Left renal cortex interstitium (tissue), 4 donors: ENCODE measurements around the gene EFNA2. TPM values are rescaled to one million over a fixed set of nuclear protein-coding genes. Genes with fewer than 3 reads are reported as not detected.
A peak's percentile ranks its signal among the peaks of the same experiment; 100 is the strongest.
"Not testable (repeated sequence)": the region's sequence is repeated elsewhere in the genome, so short reads cannot be mapped to it uniquely, and the experiment has no call there.

ENCODE experiments used
- DNase-seq, 4 donors: peaks; one replicate each; pipeline ENCODE4 v3.0.0-alpha.2; 2013; ENCODE audit warnings: low read depth in 4 of 4, low spot score in 2 of 4, missing footprints in 1 of 4
- polyA plus RNA-seq, 4 donors: library from polyadenylated mRNA; unstranded; fragments of 120-200 nt; gene quantifications; one replicate each; pipeline ENCODE4 v1.2.1, GENCODE V29; 2013; ENCODE audit not compliant: insufficient read length in 4 of 4

EFNA2 gene
- 1 to 10 TPM; 1.8 to 5.8 (median 4.3) TPM for polyA plus RNA-seq

DNA sequence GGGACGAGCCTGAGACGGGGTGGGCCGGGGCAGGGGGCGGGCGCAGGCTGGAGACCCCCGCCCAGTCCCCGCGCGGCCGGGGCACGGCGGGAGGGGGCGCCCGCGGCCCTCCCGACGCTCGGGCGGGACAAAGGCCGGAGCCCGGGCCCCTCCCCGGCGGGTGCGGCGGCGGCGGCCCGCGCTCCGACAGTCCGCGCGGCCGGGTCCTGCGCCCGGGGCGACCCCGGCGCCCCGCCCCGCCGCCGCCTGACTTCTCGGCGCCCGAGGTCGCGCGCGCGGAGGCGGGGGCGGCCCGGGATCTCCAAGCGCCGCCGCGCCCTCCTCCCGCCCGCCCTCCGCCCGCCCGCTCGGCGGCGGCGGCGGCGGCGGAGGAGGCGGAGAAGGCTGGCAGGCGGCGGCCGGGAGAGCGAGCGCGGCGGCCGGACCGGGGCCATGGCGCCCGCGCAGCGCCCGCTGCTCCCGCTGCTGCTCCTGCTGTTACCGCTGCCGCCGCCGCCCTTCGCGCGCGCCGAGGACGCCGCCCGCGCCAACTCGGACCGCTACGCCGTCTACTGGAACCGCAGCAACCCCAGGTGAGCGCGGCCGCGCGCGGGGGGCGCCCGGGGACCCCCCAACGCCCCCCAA, at the start of gene EFNA2:
TSS of gene EFNA2 (plus strand) at position 137 of the 624 bp plus-strand sequence. CDS start at position 433, 296 bp downstream.
- no peak for DNase-seq

DNA sequence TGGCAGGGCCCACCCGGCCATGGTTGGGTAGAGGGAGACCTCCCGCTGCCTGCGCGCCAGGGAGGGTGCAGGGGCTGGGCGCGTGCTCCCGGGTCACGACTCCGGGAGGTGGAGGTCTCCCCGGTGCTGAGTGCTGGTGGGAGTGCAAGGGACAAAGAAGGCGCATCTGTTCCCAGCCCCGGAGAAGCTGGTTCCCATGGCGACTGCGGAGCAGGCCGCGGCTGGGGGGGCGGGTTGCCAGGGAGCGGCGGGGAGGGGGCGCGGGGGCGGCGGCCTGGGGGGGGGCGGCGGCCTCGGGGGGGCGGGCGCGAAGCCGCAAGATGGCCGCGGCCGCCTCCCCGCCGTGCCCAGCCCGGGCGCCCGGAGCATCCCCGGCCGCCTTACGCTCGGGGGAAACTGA, 49.1 kb upstream of the EFNA2 start:
- no peak for DNase-seq

DNA sequence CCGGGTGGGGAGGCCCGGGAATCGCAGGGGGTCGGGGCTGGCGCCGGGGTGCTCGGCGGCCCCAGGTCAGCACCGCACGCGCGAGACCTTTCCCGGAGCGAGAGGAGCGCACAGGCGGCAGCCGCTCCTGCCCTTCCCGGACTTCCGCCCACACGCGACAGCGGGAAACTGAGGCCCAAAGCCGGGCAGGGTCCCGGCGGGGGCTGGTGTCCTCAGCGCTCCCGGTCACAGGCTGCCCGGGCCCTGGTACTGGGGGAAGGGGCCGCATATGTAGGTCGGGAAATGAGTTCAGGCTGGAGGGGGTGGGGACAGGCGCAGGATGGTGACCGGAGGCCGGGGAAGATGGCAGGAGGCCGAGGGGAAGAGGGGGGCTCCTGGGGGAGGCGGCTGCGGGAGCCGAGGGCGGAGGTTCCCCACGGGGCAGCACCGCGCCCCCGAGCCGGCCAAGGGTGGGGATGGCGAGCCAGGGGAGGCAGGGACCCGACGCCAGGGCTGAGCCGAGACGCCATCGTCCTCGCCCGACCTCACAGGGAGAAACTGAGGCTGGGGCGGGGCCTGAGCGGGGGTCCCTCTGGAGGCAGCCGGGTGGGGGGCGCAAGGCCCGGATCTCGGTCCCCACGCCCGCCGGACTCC, 48.5 kb upstream of the EFNA2 start:
- no peak for DNase-seq

DNA sequence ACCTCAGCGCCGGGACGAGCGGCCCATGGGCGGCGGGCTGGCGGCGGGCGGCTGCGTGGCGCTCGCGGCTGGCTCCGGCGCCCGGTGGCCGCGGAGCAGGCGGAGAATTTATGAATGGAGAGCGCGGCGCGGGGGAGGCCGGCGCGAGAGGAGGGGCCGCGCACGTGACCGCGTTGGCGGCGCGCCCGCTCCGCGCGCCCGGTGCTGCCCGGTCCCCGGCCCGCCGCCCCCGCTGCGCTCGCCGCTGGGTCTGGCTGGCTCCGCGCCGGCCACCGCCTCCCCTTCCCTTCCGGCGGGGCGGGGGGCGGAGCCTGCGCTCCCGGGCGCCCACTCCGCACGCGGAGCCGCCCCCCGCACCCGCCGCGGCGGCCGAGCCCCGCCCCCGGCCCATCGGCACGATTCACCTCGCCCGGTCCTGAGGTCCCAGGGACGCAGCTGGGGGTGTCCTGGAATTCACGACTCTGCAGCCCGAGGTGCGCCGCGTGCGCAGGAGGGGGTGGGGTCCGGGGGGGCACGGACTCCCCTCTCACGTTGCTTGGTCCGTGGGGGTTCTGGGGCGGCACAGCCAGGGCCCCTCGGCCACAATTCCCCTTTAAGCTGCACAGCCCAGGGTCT, 47.8 kb upstream of the EFNA2 start, which contains the start of gene CBARP:
TSS of gene CBARP (minus strand) at position 252 of the 615 bp plus-strand sequence. CDS start 1,905 bp downstream, outside the sequence.
- DNase-seq, result no peak

DNA sequence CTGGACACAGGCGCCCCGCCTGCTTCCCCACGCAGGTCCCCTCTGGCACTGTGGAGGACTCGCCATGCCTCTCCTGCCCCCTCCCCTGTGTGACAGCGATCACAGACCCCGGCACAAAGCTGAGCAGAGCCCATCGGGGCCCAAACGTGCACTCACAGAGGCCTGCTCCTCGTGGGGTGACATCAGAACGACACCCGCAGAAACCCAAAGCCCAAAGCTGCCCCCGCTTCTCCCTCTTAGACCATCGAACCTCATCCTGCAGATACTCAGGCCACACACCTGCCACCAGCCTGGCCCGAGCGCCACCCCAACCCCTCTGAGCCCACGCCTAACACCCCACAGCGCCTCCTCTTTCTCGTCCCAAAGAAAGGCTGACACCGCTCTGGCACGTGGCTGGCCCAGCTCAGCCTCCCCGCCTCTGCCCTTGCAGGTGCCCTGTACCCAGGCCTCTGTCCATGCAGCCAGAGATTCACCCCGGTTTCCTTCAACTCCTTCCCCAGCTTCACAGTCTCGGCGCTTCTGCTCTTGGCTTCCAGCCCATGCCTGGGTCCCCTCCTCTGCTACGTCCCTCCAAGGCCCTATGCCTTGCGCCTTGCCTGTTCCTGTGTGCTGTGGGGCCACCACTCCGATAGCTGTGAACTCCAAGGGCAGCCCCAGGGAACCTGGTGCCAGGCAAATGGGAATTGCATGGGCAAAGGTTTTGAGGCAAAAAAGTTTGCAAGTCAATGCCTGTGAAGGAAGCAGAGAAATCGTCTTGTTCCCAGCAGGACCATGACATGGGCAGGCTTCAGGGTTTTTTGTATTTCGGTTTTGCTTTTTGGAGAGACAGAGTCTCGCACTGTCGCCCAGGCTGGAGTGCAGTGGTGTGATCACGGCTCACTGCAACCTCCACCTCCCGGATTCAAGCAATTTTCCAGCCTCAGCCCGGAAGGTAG, 47.0 kb upstream of the EFNA2 start:
- DNase-seq, result no peak

DNA sequence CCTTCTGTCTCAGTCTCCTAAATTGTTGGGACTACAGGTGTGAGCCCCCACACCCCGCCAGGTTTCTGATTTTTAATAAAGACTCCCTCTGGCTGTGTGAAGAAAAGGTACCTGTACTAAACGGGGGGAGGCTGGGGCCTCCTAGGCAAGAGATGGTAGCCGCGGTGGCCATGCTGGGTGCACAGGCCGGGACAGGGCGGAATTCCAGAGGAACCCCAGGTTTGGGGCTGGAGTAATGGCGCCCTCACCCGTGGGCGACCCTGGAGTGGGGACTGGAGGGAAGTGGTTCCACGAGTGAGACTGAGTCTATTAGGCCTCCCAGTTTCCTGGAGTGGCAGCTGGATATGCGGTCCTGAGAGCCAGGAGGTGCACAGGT, 46.3 kb upstream of the EFNA2 start:
- DNase-seq, result no peak

DNA sequence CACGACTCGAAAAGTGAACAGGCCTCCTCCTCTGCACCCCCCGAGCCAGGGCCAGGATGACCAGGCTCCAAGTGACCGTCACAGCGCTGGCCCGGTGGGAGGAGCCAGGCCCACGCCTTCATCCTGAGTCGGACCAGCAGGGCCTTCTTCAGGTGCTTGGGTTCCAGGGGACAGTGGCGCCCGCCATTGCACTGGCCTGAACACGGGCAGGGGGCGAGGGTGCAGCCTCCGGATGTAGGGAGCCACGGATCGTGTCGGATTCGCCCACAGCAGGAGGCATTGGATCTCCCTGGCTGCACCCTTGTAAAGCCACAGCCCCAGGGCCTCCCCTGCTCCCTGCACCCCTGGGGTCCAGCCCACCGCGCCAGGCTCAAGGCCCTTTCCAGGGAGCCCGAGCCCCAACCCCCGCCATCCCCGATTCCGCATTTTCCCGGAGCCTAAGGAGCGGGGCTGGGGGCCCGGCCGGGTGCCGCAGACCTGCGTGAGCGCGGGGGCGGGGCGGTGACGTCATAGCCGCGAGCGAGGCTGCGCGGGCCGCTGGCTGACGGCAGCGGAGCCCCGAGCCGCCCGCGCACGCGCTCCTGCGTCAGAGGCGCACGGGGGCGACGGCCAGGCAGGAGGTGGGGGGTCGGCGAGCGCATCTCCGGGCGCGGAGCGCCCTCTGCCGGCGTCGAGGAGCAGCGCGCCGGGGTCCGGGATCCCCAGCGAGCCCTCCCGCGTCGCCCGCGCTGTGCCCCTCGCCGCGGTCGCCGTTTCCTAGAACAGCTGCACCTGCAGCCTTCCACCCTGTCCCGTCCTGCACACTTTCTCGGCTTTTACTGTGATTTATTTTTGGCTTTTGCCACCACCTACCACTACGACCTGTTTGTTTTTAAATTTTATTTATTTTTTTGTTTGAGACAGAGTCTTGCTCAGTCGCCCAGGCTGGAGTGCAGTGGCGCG, 45.6 kb upstream of the EFNA2 start:
- DNase-seq, result peak in 1 of 4 donors; percentile 80

DNA sequence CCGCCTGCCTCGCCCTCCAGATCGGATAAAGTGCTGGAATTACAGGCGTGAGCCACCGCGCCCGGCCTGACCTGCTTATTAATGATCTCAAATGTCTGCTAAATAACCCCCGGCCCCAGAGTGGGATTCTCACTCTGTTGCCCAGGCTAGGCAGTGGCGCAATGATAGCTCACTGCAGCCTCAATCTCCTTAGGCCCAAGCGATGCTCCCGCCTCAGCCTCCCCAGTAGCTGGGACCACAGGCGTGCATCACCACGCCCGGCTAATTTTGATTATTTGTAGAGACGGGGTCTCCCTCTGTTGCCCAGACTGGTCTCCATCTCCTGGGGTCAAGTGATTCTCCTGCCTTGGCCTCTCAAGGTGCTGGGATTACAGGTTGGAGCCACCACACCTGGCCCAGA, 44.7 kb upstream of the EFNA2 start:
- no peak for DNase-seq

DNA sequence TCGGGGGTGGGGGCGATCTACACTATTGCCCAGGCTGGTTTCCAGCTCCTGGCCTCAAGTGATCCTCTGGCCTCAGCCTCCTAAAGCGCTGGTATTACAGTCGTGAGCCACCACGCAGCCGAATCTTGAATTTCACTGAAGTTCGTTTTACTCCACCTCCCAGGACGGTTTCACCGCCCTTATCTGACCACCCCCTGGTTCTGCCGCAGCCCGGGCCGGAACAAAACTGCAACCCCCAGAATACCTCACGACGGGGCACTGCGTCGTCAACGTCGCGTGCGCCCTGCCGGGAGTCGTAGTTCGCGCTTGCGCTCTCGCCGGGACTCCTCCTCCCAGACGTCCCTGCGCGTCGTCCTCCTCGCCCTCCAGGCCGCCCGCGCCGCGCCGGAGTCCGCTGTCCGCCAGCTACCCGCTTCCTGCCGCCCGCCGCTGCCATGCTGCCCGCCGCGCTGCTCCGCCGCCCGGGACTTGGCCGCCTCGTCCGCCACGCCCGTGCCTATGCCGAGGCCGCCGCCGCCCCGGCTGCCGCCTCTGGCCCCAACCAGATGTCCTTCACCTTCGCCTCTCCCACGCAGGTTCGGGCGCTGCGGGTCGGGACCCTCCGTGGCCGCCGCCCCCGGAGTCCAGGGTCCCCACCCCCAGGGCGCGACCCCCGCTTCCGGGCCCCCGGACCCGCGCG, 44.1 kb upstream of the EFNA2 start, which contains the start of gene ATP5F1D:
TSS of gene ATP5F1D (plus strand) at position 335 of the 679 bp plus-strand sequence. CDS start at position 435, 100 bp downstream.
- peak in 2 of 4 donors; percentile 82 to 89 for DNase-seq

DNA sequence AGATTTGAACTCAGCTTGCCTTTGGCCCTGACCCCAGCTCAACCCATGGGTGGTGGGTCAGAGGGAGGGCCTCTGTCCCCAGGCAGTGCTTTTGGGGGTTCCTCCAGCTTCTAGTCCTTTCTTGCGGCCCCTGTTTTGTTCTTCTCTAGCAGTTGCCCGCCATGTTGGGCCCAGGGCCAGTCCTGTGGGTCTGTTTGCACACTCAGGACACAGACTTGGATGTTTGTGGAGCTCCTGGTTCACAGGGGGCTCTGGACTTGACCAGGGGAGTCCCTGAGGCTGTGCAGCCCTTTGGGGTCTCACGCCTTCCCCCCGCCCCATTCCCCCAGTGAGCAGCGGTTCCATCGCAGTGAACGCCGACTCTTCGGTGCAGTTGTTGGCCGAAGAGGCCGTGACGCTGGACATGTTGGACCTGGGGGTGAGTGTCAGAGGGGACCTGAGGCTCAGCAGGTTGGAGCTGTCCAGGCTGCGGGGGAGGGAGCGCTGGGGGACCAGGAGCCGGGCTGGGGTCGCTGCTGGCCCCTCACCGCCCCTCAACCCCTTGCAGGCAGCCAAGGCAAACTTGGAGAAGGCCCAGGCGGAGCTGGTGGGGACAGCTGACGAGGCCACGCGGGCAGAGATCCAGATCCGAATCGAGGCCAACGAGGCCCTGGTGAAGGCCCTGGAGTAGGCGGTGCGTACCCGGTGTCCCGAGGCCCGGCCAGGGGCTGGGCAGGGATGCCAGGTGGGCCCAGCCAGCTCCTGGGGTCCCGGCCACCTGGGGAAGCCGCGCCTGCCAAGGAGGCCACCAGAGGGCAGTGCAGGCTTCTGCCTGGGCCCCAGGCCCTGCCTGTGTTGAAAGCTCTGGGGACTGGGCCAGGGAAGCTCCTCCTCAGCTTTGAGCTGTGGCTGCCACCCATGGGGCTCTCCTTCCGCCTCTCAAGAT, 41.6 kb upstream of the EFNA2 start:
- no peak for DNase-seq

DNA sequence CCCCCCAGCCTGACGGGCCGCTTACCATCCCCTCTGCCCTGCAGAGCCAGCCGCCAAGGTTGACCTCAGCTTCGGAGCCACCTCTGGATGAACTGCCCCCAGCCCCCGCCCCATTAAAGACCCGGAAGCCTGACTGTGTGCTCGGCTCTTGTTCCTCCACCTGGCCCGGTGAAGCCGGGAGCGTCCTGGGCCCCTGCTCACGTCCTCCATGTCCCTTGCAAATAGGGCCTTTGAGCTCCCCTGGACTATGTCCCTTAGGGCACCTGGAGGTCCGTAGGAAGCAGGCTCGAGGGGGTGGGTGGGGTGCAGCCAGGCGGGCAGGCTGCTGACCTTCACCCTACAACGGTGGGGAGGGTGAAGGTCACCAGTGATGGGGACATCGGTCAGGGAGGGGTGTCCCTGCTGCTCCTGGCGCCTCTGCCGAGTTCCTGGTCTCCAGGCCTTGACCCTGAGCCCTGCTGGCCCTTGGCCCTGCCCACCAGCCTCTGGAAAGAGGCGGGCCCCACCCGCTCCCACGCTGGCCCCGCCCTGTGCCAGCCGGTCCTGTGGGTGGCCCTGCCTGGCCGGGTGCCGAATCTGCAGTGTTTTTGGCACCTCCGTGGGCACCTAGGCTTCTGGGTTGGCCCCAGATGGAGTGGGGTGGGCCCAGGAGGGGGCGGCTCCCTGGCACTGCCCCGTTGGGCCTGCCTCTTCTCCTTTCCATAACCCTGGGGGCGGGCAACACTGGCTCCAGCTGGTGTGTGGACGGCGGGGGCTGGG, 40.8 kb upstream of the EFNA2 start:
- DNase-seq, result no peak

DNA sequence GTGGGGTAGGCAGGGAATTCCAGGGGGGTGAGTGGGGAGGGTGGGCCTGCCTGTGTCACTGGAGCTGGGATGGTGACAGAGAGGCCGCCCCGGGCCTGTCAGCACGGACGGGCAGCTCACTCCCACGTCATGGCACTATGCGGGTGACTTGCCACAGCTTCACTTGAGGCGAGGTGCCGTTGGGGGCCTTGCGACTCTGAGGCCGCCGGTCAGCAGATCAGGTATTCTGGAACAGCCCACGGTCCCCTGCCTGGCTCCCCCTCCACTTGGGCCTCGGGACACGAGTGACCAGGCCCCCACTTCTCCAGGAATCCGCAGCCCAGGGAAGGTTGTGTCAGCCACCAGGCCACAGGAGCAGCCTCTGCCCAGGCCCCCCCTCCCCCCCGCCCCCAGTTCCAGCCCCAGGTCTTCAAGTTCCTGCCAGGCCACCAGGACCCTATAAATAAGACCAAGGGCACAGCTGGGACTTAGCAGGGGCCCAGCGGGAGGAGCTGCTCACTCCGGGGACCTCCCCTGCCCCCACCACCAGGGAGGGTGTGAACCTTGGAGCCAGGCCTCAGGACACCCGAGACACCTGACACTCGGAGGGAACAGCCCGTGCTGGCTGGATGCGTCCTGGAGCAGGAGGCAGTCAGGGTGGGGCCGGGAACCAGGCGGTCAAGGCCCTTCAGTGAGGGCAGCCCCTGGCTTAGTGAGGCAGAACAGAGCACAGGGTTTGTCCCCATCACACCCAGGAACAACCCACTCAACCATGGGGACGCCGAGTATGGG, 40.0 kb upstream of the EFNA2 start:
- no peak for DNase-seq

DNA sequence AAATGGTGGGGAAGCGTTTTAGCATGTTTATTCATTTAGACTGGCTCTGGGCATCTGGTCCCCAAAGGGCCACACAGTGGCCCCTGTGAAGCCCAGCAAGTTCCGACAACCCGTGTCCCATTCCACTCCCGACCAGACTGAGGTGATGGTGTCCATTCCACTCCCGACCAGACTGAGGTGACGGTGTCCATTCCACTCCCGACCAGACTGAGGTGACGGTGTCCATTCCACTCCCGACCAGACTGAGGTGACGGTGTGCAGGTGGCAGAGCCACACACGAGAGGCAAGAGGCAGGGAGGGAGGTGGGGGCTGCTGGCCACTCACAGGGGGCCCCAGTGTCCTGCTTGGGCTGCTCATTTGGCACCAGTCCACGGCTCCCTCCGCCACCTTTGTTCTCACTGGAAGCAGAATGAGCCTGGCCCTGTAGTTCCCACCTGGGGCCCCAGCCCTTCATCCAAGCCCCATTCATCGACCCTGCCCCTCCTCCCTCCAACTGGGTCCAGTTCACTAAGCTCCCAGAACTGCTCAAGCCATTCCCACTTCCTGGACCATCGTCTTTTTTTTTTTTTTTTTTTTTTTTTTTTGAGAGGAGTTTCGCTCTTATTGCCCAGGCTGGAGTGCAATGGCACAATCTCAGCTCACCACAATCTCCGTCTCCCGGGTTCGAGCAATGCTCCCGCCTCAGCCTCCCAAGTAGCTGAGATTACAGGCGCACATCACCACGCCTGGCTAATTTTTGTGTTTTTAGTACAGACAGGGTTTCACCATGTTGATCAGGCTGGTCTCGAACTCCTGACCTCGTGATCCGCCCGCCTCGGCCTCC, 39.2 kb upstream of the EFNA2 start:
- not testable (repeated sequence) for DNase-seq

DNA sequence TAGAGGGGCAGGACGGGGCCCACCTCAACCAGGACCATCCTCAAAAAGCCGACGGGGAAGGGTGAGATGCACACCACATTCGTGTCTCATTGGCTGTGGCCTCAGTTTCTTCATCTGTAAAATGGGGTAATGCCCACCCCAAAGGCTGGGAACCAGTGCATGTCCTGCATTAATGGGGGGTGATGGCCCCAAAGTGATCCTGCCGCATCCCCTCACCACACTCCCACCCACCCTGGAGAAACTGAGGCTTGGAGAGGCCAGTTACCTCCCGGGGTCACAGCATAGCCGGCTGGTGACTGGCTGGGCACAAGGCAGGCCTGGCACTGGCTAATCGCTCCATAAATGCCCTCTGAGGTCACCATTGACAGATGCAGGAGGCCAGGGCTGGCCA, 37.9 kb upstream of the EFNA2 start:
- no peak for DNase-seq

DNA sequence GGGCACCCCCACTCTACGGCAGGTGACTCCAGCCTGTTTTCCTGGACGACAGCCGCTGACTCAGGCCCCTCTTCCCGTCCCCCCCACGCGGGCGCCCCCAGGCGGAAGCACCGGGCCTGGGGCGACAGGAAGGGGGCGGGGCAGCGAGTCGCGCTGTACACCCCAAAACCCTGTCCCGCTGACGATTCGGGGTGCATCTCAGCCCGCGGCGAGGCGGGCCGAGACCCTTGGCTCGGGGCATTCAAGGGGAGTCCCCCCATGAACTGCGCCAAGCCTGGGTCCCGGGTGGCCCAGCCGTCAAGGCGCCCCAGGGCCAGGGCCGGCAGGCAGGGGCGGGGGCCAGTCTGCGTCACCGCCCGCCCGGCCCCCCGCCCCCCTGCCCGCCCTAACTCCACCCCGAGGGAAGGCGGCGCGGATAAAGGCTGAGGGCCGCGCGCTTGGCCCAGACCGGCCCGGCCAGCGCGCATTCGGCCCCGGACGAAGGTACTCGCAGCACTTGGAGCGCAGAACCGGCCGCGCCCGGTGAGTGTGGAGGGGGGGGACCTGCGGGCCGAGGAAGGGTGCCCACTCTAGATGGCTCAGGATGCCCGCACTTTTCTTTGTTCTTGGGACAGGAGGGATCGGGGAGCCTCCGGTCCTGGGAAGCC, 37.4 kb upstream of the EFNA2 start, which contains the start of gene MIDN:
TSS of gene MIDN (plus strand) at position 445 of the 647 bp plus-strand sequence. CDS start 1,714 bp downstream, outside the sequence.
- DNase-seq, result no peak
